ENCODE data around the gene PJA2.

Gene PJA2

DNA sequence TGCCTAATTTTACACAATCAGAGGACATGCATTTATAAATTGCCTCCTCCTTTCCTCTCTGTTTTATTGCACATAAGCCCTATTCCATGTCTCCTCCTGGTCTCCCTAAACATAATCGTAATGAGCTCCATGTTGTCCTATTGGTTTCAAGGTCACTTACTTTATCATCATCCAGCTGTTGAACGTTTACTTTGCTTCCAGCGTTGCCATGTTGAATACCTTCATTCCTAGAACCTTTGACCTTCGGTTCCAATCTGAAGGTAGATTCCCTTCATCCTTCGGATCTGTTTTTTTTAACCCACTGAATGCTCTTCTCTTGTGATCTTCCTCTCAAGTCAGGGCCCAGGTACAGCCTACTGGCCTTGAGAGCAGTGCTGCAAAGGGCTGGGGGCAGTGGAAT lies 84.3 kb downstream of the PJA2 start:
- TF ChIP-seq, protein P1, sequence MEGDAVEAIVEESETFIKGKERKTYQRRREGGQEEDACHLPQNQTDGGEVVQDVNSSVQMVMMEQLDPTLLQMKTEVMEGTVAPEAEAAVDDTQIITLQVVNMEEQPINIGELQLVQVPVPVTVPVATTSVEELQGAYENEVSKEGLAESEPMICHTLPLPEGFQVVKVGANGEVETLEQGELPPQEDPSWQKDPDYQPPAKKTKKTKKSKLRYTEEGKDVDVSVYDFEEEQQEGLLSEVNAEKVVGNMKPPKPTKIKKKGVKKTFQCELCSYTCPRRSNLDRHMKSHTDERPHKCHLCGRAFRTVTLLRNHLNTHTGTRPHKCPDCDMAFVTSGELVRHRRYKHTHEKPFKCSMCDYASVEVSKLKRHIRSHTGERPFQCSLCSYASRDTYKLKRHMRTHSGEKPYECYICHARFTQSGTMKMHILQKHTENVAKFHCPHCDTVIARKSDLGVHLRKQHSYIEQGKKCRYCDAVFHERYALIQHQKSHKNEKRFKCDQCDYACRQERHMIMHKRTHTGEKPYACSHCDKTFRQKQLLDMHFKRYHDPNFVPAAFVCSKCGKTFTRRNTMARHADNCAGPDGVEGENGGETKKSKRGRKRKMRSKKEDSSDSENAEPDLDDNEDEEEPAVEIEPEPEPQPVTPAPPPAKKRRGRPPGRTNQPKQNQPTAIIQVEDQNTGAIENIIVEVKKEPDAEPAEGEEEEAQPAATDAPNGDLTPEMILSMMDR (conservative IDR thresholded peaks at IDR 0.05; ENCODE audit: control insufficient read depth, insufficient read depth, low read depth, low read length): no peak
- H3K4me3 ChIP-seq (ENCODE audit: control insufficient read depth, low read depth, low read length): no peak overlapping the region
- no peak for DNase-seq (ENCODE audit: low read depth)

DNA sequence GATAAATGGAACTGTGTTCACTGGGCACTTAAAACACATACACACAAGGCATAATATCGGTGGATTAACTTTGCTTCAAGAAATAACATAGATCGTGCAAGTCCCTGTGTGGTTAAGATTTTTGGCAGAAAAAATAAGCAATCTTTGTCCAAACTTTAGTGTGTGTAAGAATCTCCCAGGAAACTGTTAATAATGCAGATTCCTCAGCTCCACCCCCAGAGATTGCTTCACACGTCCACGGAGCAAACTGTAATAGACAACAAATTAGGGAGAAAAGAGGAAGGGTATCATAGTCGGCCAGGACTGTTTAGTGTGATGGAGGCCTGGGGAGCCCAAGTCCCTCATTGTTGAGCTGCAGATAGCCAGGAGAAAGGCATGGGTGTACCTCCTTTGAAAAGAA lies 84.8 kb downstream of the PJA2 start:
- H3K4me3 ChIP-seq (ENCODE audit: control insufficient read depth, low read depth, low read length): no peak overlapping the region
- DNase-seq (ENCODE audit: low read depth): no peak
- TF ChIP-seq, protein P1 (conservative IDR thresholded peaks at IDR 0.05; ENCODE audit: control insufficient read depth, insufficient read depth, low read depth, low read length): no peak

DNA sequence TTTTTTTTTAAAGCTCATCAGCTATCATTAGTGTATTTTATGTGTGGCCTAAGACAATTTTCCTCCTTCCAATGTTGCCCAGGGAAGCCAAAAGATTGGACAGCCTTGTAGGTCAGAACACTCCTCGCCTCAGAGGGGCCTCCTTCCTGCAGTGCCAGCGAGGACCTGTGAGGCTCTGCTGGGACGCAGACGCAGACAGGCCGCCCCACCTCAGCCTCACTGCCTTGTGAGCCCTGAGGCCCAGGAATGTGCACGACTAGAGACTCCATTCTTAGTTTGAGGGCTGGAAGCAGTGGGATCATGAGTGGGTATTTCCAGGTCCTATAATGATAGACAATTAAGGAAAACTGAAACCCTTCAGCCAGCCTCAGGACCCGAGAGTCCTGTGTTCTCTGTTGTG lies 85.4 kb downstream of the PJA2 start:
- no peak overlapping the region for H3K4me3 ChIP-seq (ENCODE audit: control insufficient read depth, low read depth, low read length)
- DNase-seq (ENCODE audit: low read depth): no peak

GRCh38 chr5:109322694-109323093 lies 87.1 kb downstream of the PJA2 start:
- no peak overlapping the region for H3K4me3 ChIP-seq (ENCODE audit: control insufficient read depth, low read depth, low read length)
- TF ChIP-seq, protein P1 (conservative IDR thresholded peaks at IDR 0.05; ENCODE audit: control insufficient read depth, insufficient read depth, low read depth, low read length): no peak
- DNase-seq (ENCODE audit: low read depth): no peak

More for the DNA sequence above, 85.4 kb downstream of the PJA2 start:
- TF ChIP-seq, protein P1 (conservative IDR thresholded peaks at IDR 0.05; ENCODE audit: control insufficient read depth, insufficient read depth, low read depth, low read length): no peak

DNA sequence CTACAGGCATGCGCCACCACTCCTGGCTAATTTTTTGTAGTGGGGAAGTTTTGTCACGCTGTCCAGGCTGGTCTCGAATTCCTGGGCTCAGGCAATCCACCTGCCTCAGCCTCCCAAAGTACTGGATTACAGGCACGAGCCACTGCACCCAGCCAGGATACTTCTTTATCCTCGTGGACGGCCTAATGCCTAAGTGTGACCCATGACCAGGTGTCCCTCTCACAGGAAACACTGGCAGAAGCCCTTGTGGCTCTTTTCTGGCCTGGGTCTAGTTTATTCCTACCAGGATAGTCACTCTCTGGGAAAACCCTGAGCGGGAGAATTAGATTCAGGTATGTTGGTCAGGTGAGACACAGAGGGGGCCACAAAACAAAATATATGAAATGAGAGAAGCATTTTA lies 90.4 kb downstream of the PJA2 start:
- H3K4me3 ChIP-seq (ENCODE audit: control insufficient read depth, low read depth, low read length): no peak overlapping the region
- TF ChIP-seq, protein P1 (conservative IDR thresholded peaks at IDR 0.05; ENCODE audit: control insufficient read depth, insufficient read depth, low read depth, low read length): no peak
- no peak for DNase-seq (ENCODE audit: low read depth)

GRCh38 chr5:109318455-109319108 lies 91.2 kb downstream of the PJA2 start:
- TF ChIP-seq, protein P1 (conservative IDR thresholded peaks at IDR 0.05; ENCODE audit: control insufficient read depth, insufficient read depth, low read depth, low read length): no peak
- no peak for DNase-seq (ENCODE audit: low read depth)
- H3K4me3 ChIP-seq (ENCODE audit: control insufficient read depth, low read depth, low read length): no peak overlapping the region

GRCh38 chr5:109316634-109317033 lies 93.1 kb downstream of the PJA2 start:
- H3K4me3 ChIP-seq (ENCODE audit: control insufficient read depth, low read depth, low read length): no peak overlapping the region
- TF ChIP-seq, protein P1 (conservative IDR thresholded peaks at IDR 0.05; ENCODE audit: control insufficient read depth, insufficient read depth, low read depth, low read length): no peak
- DNase-seq (ENCODE audit: low read depth): peak; percentile 76

All from fibroblast of mammary gland (primary cell).